IPS-18c (cell line): ENCODE results near the gene TTC28.

Source experiments
- H3K4me3 ChIP-seq: 2 replicates; pipeline ENCODE4 v1.7.0; 2013; ENCODE audit warnings: low read depth, mild to moderate bottlenecking, low read length, moderate library complexity; ENCODE audit not compliant: insufficient read depth
- H3K9me3 ChIP-seq: one replicate; pipeline ENCODE4 v1.6.1; 2013; ENCODE audit warnings: mild to moderate bottlenecking, low read length, moderate library complexity; ENCODE audit not compliant: control insufficient read depth, insufficient read depth

The TTC28 gene

DNA sequence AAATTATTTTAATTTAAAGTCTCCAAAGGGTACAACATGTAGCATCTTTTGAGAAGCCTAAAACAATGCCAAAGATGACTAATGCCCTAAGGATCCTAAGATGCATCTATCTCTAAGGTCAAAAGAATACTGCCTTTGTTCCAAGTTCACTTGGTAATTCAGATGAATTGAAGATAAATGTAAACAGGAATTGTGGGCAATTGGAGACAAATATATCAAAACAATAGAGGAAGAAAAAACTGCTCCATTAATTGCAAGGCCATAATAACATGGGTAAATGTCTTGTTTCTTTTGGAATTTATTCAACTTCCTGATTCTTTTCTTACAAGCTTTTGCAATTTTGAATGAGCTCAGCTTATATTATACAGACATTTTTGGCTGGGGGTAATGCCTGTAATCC lies 338.6 kb downstream of the TTC28 start:
- Histone ChIP-seq H3K9me3 (no peaks in the 10 kb centered on the region), H3K4me3 (no peak overlapping the region)

DNA sequence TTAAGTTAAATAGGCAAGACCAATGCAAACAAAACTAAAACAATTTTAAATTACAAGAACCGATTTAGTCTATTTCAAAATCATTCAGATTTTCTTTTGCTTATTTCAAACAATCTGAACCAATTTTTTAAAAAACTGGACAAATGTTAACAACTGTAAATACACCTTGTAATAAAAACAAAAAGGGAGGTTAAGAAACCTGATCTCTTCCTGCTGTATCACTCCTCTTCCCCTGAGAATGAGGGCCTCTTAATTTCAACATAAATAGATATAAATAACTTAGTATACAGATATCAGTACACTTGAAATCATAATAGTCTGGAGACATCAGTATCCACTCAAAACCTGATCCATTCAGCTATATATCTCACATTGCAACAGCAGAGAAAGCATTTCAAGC lies 346.6 kb downstream of the TTC28 start:
- Histone ChIP-seq H3K4me3 (no peak overlapping the region), H3K9me3 (no peaks in the 10 kb centered on the region)

DNA sequence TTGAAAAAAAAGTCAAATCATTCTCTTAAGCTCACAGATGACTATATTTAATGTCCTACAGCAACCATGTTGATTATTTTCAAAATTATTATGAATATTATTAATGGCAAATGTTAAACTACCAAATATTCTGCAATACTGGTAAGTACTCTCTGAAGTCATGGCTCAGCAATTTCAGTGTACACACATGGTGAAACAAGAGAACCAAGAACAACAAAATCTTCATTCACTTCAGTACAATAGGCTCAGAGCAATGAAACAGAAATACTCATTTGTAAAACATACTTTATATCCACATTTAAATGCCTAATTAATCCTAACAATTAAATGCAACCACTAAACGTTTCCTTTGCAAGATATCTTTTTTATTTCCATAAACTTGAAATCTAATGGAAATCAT lies 347.2 kb downstream of the TTC28 start:
- Histone ChIP-seq H3K4me3 (no peak overlapping the region), H3K9me3 (no peaks in the 10 kb centered on the region)

DNA sequence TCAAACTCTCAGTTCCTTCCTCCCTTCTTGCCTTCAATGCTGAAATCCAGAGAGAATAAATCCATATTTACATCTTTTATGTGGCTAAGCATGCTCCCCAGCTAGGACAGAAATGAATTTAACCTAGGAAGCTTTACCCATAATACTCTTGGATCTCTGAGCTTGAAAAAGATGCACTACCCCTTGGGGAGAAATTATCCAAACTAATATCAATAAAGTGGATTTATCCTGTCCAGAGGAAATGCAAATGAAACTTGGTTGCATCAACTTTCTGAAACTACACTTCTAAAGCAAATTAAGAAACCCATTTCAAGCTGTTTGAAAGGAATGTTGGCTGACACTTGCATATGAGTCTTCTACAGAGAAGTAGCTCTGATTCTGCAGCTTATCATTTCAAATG lies 347.9 kb downstream of the TTC28 start:
- no peaks in the 10 kb centered on the region for H3K9me3 ChIP-seq
- H3K4me3 ChIP-seq = no peak overlapping the region

DNA sequence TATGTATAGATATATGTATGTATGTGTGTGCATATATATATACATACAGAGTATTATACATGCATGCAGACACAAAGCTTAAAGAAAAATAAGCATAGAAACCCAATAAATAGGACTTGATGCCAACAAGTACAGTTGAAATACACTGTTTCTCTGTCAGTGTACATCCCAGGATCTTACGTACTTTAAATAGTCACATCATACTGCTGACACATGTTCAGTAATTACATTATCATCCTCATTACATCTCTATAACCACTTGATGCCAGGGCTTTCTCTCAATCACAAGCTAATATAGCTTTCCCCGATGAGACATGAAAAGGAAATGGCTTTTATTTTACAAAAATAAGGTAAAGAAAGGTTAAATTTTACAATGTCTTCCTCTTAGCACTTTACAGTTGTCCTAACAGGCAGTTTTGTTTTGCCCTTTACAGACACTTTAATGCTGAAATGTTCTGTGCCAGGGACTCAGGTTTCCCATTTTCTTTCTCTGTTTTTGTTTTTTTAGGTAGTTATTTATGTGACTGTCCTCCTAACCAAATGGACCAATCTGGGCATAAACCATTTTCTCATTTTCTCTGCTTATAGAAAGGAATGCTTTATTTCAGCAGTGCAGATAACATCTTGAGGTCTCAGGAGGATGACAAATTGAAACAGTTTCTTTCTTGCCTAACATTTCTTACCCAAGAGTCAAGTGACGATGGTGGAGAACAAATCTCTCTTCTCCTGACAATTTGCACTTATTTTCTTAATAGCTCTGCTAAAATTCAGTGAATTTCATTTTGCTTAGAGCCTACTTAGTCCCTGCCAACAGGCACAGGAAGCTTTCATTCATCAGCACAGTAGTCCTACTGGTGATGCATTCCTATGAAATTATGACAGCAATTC lies 350.2 kb downstream of the TTC28 start:
- Histone ChIP-seq H3K9me3 (no peaks in the 10 kb centered on the region), H3K4me3 (no peak overlapping the region)

DNA sequence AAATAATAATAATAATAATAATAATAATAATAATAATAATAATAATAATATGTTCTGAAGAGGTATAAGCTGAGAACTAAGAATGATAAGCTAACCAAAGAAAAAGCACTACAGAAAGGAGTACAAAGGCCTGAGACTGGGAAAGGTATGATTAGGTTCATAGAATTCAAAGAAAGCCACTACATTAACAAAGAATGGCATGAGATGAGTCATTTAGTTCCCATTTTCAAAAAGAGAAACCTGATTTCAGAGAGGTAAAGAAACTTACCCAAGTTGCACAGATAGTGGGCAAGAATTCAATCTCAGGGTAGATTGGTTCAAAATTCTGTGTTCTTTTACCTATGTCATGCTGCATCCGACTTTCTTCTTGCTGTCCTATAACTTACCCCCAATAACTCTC lies 350.9 kb downstream of the TTC28 start:
- Histone ChIP-seq H3K4me3 (no peak overlapping the region), H3K9me3 (no peaks in the 10 kb centered on the region)

DNA sequence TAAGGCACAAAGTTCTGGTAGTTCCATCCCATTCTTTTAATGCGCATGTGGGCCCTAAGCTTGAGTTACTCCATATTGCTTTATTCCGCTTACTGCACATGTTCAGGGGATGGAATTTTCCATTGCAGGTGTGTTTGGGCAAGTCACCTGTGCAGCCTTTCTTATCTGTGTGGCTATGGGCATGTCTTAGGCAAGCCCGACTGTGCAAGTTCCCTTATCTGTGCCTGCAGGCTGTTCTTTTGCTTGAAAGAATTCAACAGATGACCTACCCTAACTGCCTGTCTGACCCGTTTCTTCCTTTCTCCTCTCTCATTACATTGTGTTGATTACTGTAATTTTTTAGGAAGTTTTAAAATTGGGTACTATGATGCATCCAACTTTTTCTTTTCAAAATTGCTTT lies 363.6 kb downstream of the TTC28 start:
- Histone ChIP-seq H3K4me3 (no peak overlapping the region), H3K9me3 (no peaks in the 10 kb centered on the region)

DNA sequence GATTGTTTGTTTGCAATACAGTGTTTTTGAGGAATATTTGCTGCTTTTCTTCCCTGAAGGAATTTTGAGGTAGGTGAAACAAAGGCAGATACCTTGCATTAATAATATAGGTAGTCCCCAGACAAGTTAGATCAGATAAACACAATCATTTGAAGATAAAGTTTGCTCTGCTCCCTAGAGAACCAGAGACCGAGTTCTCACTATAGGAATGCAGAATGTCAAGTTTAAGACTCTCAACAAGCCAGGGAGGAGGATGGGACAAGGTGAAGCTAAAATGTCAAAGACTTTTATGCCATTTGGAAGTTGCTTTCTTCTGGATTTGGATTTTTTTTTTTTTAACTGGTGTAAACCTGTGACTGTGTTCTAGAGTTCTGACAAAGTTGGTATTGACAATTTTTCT lies 364.7 kb downstream of the TTC28 start:
- no peak overlapping the region for H3K4me3 ChIP-seq
- H3K9me3 ChIP-seq = no peaks in the 10 kb centered on the region

DNA sequence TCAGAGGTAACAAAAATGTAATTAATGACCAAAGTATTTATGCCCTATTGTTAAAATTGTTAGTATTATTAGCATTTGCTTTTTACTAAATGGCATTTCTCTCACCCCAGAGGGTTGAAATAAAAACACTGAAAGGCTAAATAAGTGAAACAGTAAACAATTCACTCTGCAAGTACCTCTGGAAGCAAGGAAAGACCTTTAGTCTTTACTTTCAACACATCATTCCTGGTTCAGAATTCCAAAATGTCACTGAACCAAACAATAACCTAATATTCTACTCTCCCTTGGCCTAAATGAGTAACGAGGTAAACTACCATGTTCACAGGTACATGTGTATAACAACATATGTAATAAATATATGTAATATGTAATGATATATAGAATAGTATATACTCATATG lies 369.3 kb downstream of the TTC28 start:
- no peaks in the 10 kb centered on the region for H3K9me3 ChIP-seq
- no peak overlapping the region for H3K4me3 ChIP-seq

DNA sequence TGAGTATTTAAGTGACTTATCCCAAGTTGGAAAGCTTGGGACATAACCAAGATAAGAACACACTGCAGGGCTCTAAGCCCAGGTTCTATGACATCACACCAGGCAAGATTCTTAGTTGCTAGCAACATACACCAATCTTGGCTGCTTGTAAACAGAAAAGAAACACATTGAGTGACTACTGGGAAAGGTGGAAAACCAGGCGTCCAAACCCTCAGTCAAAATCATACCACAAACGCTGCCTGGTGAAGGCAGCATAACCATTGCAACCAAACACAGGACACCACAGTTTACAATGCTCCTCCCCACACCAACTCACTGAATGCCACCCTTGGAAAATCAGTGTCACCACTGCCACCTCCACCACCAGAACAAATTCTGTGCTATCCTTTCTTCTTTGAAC lies 379.9 kb downstream of the TTC28 start:
- H3K4me3 ChIP-seq = no peak overlapping the region

DNA sequence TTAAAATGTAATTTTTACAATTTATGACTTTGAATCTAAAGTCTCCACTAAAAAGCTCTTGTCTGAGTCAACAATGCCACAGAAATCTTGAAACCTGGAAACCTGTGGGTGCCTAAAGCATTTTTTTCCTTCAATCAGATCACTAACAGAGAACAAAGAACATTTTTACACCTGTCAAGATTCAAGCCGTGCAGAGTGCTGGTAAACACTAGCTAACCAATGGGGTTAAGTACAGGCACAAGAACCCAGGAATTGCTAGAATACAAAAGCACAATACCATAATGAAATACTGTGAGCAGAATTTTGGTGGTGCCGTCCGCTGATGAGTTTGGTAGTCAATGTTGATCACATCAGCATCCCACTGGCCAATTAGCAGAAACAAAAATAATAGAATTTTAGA lies 380.3 kb downstream of the TTC28 start:
- H3K4me3 ChIP-seq = no peak overlapping the region

More for the DNA sequence above, 379.9 kb downstream of the TTC28 start:
- no peaks in the 10 kb centered on the region for H3K9me3 ChIP-seq

DNA sequence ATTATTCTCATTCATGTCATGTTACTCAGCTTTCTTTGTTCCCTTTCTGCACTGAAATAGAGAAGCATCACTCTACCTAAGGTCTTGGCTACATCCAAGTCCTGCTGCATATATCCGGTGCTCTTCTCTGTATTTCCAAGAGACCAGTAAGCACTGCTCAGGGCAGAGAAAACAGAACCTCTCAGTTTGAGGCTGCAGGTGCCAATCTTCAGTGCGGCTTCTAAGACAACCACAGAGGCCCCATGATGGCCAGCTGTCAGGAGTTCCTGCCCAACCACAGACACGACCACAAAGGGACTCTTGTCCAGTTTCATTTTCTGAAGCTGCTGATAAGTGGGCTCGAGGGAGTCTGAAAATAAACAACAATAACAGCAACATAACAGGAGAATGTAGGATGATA lies 382.1 kb downstream of the TTC28 start:
- Histone ChIP-seq H3K4me3 (no peak overlapping the region), H3K9me3 (no peaks in the 10 kb centered on the region)

More for the DNA sequence above, 380.3 kb downstream of the TTC28 start:
- no peaks in the 10 kb centered on the region for H3K9me3 ChIP-seq

DNA sequence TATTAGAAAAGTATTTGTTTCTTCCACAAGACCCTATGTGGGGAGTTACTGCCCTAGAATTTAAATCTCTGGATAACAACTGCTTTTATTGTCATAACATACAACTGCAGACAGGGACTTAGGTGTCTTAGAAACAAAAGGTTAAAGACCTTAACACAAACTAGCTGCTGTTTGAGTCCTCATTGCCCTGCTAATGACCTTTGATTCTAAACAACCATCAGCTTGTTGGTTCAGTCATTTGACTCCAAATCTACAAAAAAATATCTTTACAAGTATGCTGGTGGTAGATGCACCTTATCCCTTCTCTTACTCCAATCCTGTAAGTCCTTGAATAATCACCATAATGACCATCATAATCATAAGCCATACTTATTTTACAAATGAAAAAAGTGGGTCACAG lies 383.2 kb downstream of the TTC28 start:
- H3K9me3 ChIP-seq = no peaks in the 10 kb centered on the region
- no peak overlapping the region for H3K4me3 ChIP-seq

DNA sequence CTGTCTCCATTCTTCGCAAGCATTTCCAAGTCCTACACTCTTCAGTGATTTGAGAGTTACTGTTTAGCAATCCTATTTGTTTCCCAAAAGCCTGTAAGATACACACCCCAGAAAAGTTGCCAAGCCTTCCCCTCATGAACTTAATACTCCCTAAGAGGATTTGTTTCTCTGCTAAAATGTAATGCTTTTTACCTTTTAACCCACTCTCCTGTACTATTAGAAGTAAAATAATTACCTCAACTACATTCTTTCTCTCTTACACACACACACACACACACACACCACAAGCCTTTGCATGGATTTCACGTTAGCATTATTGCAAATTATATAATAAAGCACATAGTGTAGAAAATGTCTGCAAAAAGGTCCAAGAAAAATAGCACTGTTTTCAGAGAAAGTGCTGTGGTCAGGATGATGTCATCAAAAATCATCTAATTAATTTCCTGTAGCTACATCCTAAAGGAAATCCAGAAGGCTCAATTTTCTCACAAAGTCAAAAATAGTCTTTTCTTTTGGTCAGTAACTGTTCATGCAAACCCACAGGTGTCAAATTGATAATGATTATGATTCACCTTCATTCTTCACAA lies 396.5 kb downstream of the TTC28 start:
- Histone ChIP-seq H3K4me3 (no peak overlapping the region), H3K9me3 (no peaks in the 10 kb centered on the region)

DNA sequence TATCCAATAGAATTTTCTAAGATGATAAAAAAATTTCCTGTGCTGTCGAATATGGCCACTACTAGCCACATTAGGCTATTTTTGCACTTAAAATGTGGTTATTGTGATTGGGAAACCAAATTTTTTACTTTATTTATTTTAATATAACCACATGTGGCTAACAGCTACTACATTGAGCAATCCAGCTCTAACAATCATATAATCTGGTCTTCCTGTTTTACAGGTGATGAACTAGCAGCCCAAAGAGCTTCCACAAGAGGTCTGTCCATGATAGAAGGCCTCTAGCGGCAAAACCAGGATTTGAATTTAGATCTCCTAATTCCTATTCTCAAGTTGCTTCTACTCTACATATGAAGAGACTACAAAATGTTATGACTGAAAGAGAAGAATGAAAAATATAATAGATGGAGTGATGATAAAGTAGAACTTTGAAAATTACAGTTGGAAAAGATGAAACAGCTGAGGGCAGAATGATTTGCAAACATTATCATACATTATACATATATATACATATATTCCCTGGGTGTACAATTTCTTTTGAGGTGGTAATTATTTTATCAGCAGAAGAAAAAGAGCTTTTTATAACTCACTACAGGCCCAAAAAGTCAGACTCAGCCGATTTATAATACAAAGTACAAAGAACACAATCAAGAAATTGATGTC lies 397.1 kb downstream of the TTC28 start:
- H3K9me3 ChIP-seq = no peaks in the 10 kb centered on the region

DNA sequence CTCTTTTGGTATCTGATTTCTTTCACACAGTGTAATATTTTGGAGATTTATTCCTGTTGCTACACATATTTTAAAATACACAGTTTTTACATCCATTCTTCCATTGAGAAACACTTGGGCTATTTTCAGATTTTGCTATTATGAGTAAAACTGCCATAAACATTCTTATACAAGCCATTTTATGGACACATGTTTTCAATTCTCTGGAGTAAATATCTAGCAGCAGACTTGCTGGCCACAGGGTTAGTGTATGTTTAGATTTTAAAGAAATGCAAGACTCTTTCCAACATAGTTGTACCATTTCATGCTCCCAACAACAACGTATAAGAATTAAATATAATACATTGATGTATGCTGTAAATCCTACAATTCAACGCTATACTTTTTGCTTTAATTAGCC lies 399.8 kb downstream of the TTC28 start:
- no peaks in the 10 kb centered on the region for H3K9me3 ChIP-seq
- no peak overlapping the region for H3K4me3 ChIP-seq

More for the DNA sequence above, 397.1 kb downstream of the TTC28 start:
- no peak overlapping the region for H3K4me3 ChIP-seq

DNA sequence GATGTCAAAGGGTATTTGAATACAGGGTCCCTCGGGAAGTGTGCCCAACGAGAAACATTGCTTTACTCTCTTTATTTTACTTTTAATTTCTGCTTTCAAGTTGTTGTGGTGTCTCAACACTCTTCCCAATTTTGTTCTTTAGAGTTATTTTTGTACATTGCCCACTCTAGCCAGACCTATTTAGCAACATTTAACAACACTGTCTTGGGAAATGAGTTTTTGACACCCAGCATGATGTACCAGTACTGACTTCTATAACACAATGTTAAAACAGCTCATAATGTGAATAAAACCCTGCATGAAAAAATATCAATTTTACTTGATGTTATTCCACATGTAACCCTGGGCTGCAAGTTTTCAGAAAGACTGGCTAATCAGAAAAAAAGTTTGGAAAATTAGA lies 410.4 kb downstream of the TTC28 start:
- H3K4me3 ChIP-seq = no peak overlapping the region

DNA sequence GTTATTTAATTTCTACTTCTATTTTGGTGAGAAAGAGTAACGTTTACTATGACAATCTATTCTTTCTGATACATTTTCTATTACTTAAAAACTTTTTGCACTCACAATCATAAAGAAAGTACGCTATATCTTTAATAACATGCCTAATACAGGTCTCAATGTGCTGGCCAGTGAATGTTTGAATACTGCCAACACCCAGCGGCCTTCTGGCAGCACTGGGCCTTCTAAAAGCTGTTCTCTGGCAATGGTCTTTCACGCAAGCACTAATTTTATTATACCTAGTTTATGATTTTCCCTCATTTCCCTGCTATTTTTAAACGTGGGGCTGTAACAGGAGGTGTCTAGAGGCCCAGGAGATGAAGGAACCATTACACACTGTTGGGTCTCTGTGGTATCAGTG lies 410.8 kb downstream of the TTC28 start:
- Histone ChIP-seq H3K9me3 (no peaks in the 10 kb centered on the region), H3K4me3 (no peak overlapping the region)

More for the DNA sequence above, 410.4 kb downstream of the TTC28 start:
- H3K9me3 ChIP-seq = no peaks in the 10 kb centered on the region
